Measurements from ENCODE around the gene B4GALT5.

Gene B4GALT5

DNA sequence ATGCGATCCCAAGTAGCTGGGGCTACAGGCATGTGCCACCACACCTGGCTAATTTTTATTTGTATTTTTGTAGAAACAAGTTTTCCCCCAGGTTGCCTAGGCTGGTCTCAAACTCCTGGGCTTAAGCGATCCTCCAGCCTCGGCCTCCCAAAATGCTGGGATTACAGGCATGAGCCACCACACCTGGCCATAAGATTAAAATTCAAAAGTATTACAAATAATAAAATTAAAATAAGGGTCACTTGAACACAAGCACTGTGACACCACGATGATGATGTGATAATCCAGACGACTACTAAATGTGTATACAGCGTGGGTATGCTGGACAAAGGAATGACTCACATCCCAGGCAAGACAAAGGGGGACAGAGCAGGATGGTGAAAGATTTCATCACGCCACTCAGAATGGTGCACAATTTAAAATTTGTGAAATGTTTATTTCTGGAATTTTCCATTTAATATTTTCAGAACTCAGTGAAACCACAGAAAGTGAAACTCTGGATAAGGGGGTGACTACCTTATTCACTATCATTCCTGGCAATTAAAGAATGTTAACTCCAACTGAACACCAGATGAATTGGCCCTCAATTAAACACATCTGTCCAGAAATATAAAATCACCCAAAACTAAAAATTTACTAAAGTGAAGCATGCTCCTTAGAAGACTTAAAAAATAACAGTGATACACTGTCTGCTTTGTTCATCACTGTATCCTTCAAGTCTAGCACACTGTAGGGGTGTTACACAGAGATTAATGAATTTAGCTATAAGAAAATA, 13.1 kb downstream of the B4GALT5 start:
- DNase-seq (ENCODE audit: low read depth in 2 of 2) = no peak

DNA sequence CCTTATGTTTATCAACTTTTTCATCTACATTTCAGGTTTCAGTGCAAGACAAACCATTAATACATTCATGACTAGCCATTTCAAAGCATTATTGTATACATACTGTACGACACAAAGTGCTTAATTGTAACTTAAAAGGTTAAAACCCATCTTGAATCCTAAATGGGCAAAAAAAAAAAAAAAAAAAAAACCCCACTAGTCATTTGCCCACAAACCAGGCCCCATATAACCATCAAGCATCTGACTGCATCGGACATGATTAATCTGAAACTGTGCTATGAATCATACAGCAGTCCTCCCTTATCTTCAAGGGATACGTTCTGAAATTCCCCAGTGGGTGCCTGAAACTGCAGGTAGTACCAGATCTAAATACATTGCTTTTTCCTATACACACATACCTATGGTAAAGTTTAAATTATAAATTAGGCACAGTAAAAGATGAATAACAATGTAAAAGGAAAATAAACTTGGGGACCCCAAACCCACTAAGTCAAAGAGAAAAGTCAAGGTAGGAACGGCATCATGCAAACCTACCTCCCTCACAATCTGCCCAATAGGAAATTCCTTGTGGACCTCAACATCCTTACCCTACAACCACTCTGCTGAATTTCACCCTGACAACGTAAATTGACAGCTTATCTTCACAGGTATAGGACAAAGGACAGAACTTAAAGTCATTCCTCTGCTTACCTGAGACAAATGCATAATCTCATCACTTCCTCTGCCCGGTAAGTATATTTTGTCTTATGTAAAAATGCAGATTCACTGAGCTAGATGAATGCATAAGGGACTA, 14.3 kb downstream of the B4GALT5 start:
- no peak for DNase-seq (ENCODE audit: low read depth in 2 of 2)

DNA sequence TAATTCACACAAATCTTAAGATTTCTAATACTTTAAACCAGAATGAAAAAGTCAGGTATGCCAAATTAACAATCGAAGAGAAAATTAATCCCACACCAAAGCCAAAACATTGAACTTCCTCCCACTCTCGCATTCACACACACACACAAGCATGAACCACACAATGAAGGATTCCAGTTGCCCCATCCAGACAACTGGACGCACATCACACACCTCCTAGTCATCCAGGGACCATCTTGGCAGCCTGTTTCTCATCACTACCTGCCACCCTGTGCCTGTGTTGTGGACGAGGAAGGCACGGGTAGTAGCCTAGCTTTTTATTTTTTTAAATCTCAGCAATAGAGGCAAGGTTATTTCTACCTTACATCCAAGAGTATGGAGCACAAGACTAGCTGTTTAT, 15.2 kb downstream of the B4GALT5 start:
- no peak for DNase-seq (ENCODE audit: low read depth in 2 of 2)

DNA sequence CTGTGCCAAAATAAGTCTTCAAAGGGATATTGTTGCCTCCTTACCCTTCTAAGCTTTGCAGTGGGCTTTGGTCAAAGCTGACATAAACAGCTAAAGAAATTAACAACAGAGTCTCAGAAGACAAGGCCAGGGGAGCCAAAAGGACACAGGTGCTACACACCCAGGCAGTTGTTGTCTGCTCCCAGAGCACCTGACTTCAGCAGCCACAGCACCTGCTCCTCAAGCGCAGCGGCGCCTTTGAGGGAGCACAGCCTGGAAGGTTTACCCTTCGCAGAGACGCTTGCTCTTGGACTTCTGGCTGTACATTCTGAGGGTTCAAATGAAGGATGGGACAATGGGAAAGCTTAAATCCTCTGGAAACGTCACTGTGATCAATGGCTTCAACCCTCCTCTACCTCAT, 16.6 kb downstream of the B4GALT5 start:
- DNase-seq (ENCODE audit: low read depth in 2 of 2) = no peak

DNA sequence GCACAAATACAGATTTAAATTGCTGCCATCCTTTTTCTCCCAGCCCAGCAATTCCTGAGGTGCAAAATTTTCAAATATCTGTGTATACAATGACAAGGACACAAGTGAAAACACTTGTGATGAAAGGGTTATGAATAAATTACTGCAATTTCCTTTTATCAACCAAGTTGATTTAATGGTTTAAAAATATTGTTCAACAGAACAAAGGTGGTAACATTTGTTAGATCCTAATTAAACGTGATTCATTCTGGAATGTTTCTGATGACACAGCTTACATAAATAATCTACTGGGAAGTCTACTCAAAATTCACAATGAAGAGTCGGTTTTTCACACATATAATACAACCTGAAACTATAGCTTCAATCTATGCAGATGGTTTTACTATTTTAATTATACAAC, 17.1 kb downstream of the B4GALT5 start:
- no peak for DNase-seq (ENCODE audit: low read depth in 2 of 2)

DNA sequence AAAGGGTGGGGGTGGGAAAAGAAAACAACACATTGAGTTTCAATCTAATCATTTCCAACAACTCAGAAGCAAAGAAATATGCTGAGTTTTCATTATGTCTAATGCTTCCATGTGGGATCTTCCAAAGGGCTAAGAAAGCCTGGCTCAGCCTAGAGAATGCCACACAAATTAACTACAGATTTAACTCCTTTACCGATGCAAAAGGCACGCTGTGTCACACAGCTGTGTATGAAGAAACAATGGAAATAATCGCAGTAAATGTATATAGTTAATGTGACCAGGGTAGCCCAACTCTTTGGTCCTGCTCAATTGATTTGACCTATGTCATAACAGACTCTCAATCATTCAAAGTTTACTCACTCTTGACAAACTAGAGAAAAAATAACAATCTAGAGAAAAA, 17.8 kb downstream of the B4GALT5 start:
- DNase-seq (ENCODE audit: low read depth in 2 of 2) = no peak

DNA sequence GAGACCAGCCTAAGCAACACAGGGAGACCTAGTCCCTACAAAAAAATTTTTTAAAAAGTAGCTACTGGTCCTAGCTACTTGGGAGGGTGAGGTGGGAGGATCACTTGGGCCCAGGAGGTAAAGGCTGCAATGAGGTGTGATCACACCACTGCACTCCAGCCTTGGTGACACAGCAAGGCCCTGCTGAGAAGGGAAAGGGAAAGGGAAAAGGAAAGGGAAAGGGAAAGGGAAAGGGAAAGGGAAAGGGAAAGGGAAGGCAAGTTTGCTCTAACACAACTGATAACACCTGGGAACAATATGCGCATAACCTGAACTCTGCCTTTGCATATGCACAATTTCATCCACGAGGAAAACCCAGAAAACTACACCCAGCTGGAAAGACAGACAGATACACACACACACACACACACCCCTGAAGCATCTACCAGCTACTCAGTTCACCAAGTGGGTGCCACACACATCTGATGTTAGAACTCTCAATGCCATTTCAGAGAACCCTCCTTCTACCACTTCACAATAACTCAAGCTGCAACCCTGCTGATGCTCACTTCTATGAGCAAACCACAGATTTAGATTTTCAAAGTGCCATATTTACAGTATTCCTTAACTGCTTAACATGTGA, 19.1 kb downstream of the B4GALT5 start:
- DNase-seq (ENCODE audit: low read depth in 2 of 2) = no peak

DNA sequence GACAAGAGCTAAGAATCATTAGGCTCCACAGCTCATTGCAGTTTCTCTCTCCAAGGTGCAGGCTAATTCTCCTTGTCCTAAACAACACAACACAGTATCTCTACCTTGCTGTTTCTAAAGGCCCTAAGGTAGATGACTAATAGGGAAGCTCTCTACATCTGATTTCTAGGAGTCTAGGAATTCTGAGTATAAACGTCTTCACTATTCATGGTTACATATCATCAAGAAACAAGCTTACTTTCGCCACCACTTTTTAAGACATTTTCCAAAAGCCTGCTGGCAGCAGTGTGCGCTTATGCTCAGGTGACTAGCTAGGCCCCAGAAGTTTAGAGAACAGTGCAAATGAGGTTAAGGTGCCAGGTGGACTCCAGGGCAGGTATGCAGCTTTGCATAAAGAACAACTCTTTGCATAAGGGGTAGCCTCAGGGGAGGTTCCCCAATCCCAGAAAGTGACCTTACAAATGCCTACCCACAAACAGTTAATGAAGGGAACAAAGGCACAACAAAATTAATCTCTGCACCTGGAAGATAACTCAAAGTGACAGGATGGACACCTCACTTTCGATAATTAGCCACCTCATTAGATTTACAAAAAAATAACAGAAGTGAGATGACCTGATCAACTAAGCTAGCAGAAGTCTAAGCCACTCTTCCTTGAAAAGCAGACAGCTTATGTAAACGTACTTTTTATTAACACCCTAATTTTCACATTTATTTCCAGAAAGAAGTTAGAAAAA, 20.1 kb downstream of the B4GALT5 start:
- DNase-seq (ENCODE audit: low read depth in 2 of 2) = no peak

DNA sequence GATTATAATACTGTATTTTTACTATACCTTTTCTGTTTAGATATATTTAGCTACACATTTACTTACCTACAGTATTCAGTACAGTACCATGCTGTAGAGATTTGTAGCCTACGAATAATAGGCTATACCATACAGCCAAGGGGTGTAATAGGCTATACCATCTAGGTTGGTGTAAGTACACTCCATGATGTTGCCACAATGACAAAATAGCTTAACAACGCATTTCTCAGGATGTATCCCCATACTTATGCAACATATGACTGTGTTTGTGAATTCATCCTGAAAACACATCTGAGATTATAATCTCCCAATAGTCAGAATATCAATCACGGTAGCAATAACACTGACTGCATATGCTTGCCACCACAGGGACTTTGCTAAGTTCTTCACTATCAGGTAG, 20.7 kb downstream of the B4GALT5 start:
- no peak for DNase-seq (ENCODE audit: low read depth in 2 of 2)

DNA sequence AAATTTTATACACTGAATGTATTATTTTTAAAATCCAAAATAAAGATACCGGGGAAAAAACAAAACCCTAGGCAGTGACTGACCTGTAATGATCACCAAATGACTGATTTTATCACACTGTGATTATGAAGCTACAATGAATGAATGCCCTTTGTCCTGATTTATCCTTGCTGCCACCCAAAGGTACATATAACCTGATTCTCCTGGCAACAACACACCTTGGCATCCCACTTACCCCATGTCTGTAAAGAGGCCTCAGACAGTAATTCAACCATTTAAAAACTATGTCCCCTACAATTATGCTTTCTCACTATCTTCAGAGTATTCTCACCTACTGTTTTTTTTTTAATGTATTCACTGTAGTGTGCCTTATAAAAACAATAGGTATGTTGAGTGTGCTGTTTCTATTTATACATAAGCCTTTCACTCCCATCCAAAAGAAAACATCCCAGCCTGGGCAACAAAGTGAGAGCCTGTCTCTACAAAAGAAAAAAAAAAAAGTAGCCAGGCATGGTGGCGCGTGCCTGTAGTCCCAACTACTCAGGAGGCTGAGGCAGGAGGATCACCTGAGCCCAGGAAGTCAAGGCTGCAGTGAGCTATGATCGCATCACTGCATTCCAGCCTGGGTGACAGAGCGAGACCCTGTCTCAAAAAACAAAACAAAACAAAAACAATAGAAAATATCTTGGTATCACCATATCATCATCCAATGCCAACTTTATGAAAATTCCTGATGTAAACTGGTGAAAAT, 21.7 kb downstream of the B4GALT5 start:
- no peak for DNase-seq (ENCODE audit: low read depth in 2 of 2)

DNA sequence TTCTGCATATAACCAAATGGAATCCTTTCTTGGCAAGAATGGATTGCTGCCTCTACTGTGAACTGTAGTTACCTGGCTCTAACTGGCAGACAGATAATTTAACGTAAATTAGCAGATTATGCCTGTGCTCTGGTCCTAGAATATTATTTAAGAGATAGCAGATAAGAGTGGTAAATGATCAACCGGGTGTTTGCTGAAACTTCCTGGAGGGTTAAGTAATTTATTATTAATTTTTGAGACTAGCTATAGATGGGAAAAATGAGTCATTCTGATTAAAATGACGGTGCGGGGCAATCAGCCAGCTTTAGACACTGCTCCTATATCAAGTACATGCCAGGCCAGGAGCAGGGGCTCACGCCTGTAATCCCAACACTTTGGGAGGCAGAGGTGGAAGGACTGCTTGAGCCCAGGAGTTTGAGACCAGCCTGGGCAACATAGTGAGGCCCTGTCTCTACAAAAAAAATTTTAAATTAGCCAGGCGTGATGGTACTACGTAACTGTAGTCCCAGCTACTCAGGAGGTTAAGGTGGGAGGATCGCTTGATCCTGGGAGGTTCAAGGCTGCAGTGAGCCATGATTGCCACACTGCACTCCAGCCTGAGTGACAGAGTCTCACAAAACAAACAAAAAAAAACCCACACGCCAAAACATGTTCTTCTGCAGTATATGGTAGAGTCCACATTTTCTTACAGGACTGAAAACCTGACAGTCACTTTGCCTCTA, 22.6 kb downstream of the B4GALT5 start:
- DNase-seq (ENCODE audit: low read depth in 2 of 2) = no peak

DNA sequence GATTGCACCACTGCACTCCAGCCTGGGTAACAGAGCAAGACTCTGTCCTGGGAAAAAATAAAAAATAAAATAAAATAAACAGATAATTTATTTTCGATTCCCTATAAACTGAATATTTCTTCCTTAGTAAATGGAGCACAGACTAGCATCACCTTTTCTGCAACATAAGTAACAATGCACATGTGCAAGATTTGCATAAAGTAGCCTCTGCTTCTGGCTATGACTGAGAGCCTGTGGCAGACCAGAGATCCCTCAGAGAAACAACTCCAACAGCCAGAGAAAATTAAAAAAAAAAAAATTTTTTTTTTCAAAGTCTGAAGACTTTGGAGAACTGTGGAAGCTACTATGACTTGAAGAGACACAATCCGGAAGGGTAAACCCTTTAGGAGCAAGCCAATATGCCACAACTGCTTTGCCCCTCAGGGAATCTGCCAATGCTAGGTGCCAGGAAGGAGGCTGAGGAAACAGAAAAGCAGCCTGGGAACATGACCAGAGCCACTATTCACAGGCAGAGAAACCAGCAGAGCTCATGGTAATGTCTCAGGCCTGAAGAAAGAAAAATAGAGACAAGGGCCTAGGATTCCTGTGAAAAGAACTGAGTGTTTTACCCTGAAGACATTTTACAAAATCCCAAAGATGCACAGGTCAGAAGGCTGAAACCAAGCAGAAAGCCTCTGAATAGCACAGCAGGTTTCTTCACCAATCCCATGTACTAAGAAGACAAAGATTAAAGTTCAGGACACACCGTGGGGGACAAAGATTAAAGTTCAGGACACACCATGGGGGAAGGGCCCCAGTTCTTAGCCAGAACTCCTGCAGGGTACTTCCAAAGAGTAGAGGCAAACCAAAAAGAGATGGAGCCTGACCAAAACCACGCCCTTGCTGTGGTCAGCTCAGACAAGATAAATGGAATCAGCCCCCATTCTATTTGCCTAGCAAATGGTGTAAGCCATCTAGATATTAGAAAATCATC, 25.8 kb downstream of the B4GALT5 start:
- DNase-seq (ENCODE audit: low read depth in 2 of 2) = no peak

DNA sequence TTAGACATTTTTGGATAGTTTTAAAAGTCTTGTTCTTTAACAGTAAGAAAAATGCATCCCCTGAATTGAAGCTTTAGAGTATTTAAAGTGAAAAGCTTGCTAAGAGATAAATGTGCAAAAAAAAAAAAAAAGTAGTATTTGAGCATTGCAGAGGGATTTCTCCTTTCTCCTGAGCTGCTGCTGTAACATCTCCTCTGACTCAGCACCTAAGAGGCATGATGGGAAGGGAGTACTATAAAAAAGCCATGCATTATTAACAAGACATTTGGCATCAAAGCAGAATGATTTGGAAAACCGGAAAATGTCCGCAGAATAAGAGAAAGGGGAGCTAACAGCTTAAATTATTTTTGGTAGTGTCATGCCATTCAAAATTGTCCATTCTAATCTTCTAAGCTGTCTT, 27.9 kb downstream of the B4GALT5 start:
- DNase-seq (ENCODE audit: low read depth in 2 of 2) = no peak

DNA sequence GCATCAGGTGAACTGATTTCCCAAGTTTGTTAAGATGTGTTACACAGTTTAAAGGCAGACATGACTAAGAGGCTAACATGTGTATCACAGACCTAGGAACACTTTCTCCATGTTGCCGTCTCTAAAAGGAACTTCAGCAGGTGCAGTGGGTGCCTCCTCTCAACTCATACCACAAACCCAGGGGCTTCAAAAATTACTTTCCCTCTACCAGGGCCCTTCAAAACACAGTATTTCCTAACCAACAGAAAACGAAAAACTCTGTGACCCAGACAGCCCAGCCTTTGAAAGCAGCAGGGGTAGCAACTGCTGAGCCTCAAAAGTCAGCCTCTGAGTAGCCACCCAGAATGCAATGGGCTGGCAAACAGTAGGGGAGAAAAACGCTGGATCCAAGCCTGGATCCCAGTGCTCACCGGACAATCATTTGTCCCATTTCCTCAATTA, 28.5 kb downstream of the B4GALT5 start:
- DNase-seq (ENCODE audit: low read depth in 2 of 2) = no peak

DNA sequence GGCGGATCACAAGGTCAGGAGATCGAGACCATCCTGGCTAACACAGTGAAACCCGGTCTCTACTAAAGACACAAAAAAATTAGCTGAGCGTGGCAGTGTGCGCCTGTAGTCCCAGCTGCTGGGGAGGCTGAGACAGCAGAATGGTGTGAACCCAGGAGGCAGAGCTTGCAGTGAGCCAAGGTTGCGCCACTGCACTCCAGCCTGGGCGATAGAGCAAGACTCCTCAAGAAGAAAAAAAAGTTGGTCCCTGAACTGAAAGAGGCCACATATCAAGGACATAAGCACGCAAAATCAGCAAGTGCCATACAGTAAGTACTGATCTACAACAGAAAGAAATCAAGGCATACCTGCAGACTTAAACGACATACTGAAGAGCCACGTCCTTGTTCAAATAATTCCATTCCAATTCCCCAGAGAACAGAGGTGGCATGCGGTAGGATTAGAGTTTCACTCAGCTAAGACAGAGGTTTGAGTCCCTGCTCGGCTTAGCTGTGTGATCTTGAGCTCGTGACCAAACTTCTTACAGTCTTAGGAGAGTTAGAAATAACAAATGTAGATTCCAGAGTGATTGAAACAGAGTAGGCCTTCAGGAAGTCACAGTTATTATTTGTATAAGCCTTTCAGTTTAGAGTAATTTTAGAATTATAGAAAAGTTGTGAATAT, 29.2 kb downstream of the B4GALT5 start:
- no peak for DNase-seq (ENCODE audit: low read depth in 2 of 2)

DNA sequence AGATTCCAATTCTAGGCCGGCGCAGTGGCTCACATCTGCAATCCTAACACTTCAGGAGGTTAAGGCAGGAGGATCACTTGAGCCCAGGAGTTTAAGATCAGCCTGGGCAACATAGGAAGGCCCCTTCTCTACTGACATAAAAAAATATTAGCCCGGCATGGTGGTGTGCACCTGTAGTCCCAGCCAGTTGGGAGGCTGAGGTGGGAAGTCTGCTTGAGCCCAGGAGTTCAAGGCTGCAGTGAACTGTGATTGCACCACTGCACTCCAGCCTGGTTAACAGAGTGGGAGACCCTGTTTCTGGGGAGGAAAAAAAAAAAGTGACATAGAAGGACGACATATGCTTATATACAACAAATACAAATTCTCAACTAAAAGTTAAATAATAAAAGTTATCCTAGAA, 30.9 kb downstream of the B4GALT5 start:
- DNase-seq (ENCODE audit: low read depth in 2 of 2) = no peak

DNA sequence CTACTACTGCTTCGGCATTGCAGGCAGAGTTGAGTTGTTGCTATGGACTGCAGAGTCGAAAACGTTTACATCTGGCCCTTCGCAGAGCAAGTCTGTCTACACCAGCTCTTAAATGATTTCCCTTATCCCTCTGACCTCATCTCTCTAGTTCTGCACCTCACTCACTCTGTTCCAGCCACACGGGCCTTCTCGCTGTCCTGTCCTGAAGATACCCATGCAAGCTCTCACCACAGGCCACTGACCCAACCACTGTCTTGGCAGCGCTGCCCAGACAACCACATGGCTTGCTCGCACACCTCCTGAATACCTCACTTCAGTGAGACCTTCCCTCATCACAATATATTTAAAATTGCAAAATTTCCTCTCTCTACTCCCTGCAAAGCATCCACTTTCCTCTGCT, 31.4 kb downstream of the B4GALT5 start:
- no peak for DNase-seq (ENCODE audit: low read depth in 2 of 2)

DNA sequence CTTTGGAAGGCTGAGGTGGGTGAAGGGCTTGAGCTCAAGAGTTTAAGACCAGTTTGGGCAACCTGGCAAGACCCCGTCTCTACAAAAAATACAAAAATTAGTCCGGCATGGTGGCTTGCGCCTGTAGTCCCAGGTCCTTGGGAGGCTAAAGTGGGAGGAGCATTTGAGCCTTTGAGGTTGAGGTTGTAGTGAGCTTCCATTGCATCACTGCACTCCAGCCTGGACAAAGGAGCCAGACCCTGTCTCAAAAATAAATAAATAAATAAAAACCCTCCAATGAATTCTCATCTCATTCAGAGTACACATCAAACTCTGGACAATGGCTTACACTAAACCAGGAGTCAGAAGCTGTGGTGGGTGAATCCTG, 31.8 kb downstream of the B4GALT5 start:
- DNase-seq (ENCODE audit: low read depth in 2 of 2) = no peak

DNA sequence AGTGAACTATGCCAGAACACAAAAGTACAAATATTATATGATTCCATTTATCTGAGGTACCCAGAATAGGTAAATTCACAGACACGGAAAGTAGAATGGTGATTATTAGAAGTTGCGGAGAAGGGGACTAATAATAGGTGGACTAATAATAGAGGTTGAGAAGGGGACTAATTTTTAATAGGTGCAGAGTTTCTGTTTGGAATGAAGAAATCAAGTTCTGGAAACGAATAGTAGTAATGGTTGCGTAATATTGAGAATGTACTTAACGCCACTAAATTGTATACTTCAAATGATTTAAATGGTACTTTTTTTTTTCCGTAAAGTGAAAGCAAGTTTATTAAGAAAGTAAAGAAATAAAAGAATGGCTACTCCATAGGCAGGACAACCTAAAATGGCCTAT, 33.2 kb downstream of the B4GALT5 start:
- no peak for DNase-seq (ENCODE audit: low read depth in 2 of 2)

Data from stimulated activated CD8-positive, alpha-beta memory T cell treated with anti-CD3 and anti-CD28 coated beads, Interleukin-7, amount 100 ng/mL, for 4 hours (primary cell).